HepG2 (cell line): Measurements from ENCODE around the gene TMEM8B. TPM values are rescaled to one million over a fixed set of nuclear protein-coding genes. Genes with fewer than 3 reads are reported as not detected.

Source experiments
- ATAC-seq: fragments of 200-7000 bp; cut with Tn5 transposase; 3 replicates; pipeline ENCODE4 v1.9.1; 2020; ENCODE audit warnings: mild to moderate bottlenecking, moderate library complexity
- BruUV-seq: library from RNA; stranded (reverse); fragments of 400-500 nt; replicated peaks from 2 replicates; lab custom pipeline; 2021; lab: Mats Ljungman, UMichigan
- CTCF ChIA-PET: fragments of 300-600 bp; formaldehyde crosslinking; extraction: SDS; loops from one replicate; lab custom pipeline; 2021; ENCODE audit warnings: low total read pairs, inconsistent platforms, low intra/inter-chr PET ratio; lab: Yijun Ruan, JAX
- POLR2A ChIA-PET: fragments of 350-600 bp; sonication (Branson Sonifier 250); formaldehyde crosslinking; loops from one replicate; lab custom pipeline; 2020; ENCODE audit warnings: antibody characterized with exemption, inconsistent platforms; lab: Yijun Ruan, JAX
- DNase-seq: peaks from one replicate; pipeline ENCODE4 v3.0.0-alpha.2; 2015; ENCODE audit warnings: low spot score
- FAIRE-seq: peaks from 3 replicates; lab custom pipeline; 2011; peaks lifted over from hg19 to GRCh38; lab: Jason Lieb, UNC
- H2AFZ ChIP-seq: one replicate; pipeline ENCODE4 v1.6.1; 2011; ENCODE audit warnings: low read length, inconsistent platforms
- H3K27ac ChIP-seq: fragments of 300-600 bp; 3 replicates; pipeline ENCODE4 v1.8.0; 2011; ENCODE audit warnings: mixed run types, mild to moderate bottlenecking, mixed read lengths, low read length, inconsistent platforms; ENCODE audit not compliant: insufficient read depth; ENCODE audit errors: extremely low read length
- H3K27me3 ChIP-seq, 2 experiments: fragments of 200-600 bp in 1 of 2; 2 replicates in 1 of 2; 3 replicates in 1 of 2; pipeline versions ENCODE4 v1.6.0 to v1.8.0; 2011; ENCODE audit warnings: low read length in 2 of 2, mild to moderate bottlenecking in 2 of 2, moderate library complexity in 2 of 2, inconsistent platforms in 1 of 2; ENCODE audit not compliant: insufficient read depth in 2 of 2, control insufficient read depth in 1 of 2
- H3K36me3 ChIP-seq, 2 experiments: fragments of 200-600 bp in 1 of 2; replicated peaks in 1 of 2; 2 replicates in 1 of 2; 3 replicates in 1 of 2; pipeline versions ENCODE4 v1.5.1 to v1.8.0; 2011; ENCODE audit warnings: low read length in 2 of 2, inconsistent platforms in 1 of 2; ENCODE audit not compliant: insufficient read depth in 2 of 2, control insufficient read depth in 1 of 2
- H3K4me1 ChIP-seq: 2 replicates; pipeline ENCODE4 v1.5.1; 2012; ENCODE audit warnings: low read length, inconsistent platforms; ENCODE audit not compliant: insufficient read depth
- H3K4me2 ChIP-seq: 2 replicates; pipeline ENCODE4 v1.6.0; 2011; ENCODE audit warnings: low read depth, low read length, inconsistent platforms
- H3K4me3 ChIP-seq, 3 experiments: fragments of 200-600 bp in 1 of 3; sonication (generic), shearing (Covaris generic) in 1 of 3; replicated peaks in 1 of 3; 2 replicates each; pipeline ENCODE4 v1.5.1; 2011 to 2016; ENCODE audit warnings: low read length in 3 of 3, inconsistent platforms in 2 of 3, low read depth in 2 of 3, mild to moderate bottlenecking in 2 of 3, control low read depth in 1 of 3, mixed read lengths in 1 of 3; ENCODE audit not compliant: insufficient read depth in 1 of 3
- H3K79me2 ChIP-seq: one replicate; pipeline ENCODE4 v1.6.1; 2011; ENCODE audit warnings: low read length, inconsistent platforms; ENCODE audit not compliant: insufficient read depth
- H3K9ac ChIP-seq: 2 replicates; pipeline ENCODE4 v1.6.0; 2011; ENCODE audit warnings: mild to moderate bottlenecking, low read depth, low read length, inconsistent platforms; ENCODE audit not compliant: insufficient read depth
- H3K9me3 ChIP-seq: 2 replicates; pipeline ENCODE4 v1.5.1; 2012; ENCODE audit warnings: mild to moderate bottlenecking, low read length
- H4K20me1 ChIP-seq: 2 replicates; pipeline ENCODE4 v1.6.0; 2011; ENCODE audit warnings: inconsistent platforms, mild to moderate bottlenecking, low read length, moderate library complexity; ENCODE audit not compliant: insufficient read depth
- CHD4 ChIP-seq: fragments of 200-600 bp; sonication (generic); IDR thresholded peaks from 2 replicates; pipeline ENCODE4 v1.7.0; 2017; ENCODE audit warnings: mild to moderate bottlenecking, low read length, borderline replicate concordance
- UBTF ChIP-seq: sonication (generic); formaldehyde crosslinking; IDR thresholded peaks from 2 replicates; pipeline ENCODE4 v1.4.0; 2020; ENCODE audit warnings: mild to moderate bottlenecking, missing genetic modification reagents
- ZBTB40 ChIP-seq, 2 experiments: fragments of 450-650 bp in 1 of 2; sonication (generic) in 1 of 2; formaldehyde crosslinking in 1 of 2; IDR thresholded peaks; 2 replicates each; pipeline versions ENCODE4 v1.6.1 to v1.8.0; 2016 to 2022; ENCODE audit warnings: antibody characterized with exemption in 1 of 2, mild to moderate bottlenecking in 1 of 2, missing genetic modification reagents in 1 of 2
- ZNF367 ChIP-seq: sonication (generic); formaldehyde crosslinking; IDR thresholded peaks from 2 replicates; pipeline ENCODE4 v1.4.0; 2020; ENCODE audit warnings: missing genetic modification reagents, borderline replicate concordance
- WGBS: methylation state at CpG from one replicate; pipeline ENCODE4 v1.1.6; 2017; ENCODE audit warnings: low lambda C conversion rate; 5-methylcytosine and 5-hydroxymethylcytosine counted together
- in situ Hi-C: cut with HindIII; loops from 2 replicates; pipeline ENCODE4 v1.10.0; 2017; ENCODE audit warnings: low pct_unique_long_range_greater_than_20kb; ENCODE audit not compliant: extremely low pct_ligation_motif_present
- intact Hi-C: fragments of 100-400 bp; cut with micrococcal nuclease; formaldehyde crosslinking; loops from one replicate; pipeline ENCODE4 v1.10.0; 2022; ENCODE audit not compliant: unreplicated experiment
- polyA plus RNA-seq, 8 experiments: library from polyadenylated mRNA; depleted of rRNA in 3 of 8; stranded (reverse) in 7 of 8; unstranded in 1 of 8; fragments of >200 nt; fragmentation: Illumina TruSeq in 4 of 8; extraction: Trizol in 4 of 8; gene quantifications; 2 replicates each; pipeline versions ENCODE4 v1.2.1 to v1.2.3, GENCODE V29; 2011 to 2016; ENCODE audit warnings: low read depth in 4 of 8, missing spikeins in 1 of 8, mixed read lengths in 1 of 8; ENCODE audit not compliant: insufficient read depth in 1 of 8
- total RNA-seq, 5 experiments: library from RNA; depleted of rRNA; stranded (reverse); fragments of >200 nt; fragmentation: Illumina TruSeq; extraction: Trizol; gene quantifications; 2 replicates each; pipeline ENCODE4 v1.2.3, GENCODE V29; 2016; ENCODE audit warnings: low read depth in 1 of 5
- TF ChIP-seq, protein P1 (sequence below): sonication (generic); formaldehyde crosslinking; IDR thresholded peaks from 2 replicates; pipeline ENCODE4 v1.5.1; 2020; ENCODE audit warnings: missing genetic modification reagents, mild to moderate bottlenecking, borderline replicate concordance

Gene TMEM8B
- total and polyA plus RNA-seq, 2 of the 13 experiments (the other 11 are each of a cell fraction or from before 2014, with no cell fraction given) = 2.1 to 2.7 TPM

GRCh38 chr9:35912791-35913400 is 83.9 kb downstream of the TMEM8B start:
- H3K27ac ChIP-seq = no peak overlapping the region
- CTCF ChIA-PET = no interaction called here
- FAIRE-seq = no peak
- no peak overlapping the region for H2AFZ ChIP-seq
- POLR2A ChIA-PET = no interaction called here
- H3K9ac ChIP-seq = no peak overlapping the region
- H3K36me3 ChIP-seq = no peaks in the 10 kb centered on the region
- peak; percentile 3; the same call in 2 of the 3 replicates for ATAC-seq
- peak overlapping the region in 1 of 3 experiments; percentile 3; a peak in 1 of 6 replicates for H3K4me3 ChIP-seq
- H3K4me1 ChIP-seq = peaks cover 74% of the 10 kb centered on the region
- WGBS = 14% methylated on average over 9 of the region's 10 CpGs
- peak overlapping the region; percentile 13; the same call in 1 of the 2 replicates for H3K4me2 ChIP-seq
- peaks cover 0 to 4% of the 10 kb centered on the region in 2 experiments; a peak in 1 of 5 replicates for H3K27me3 ChIP-seq
- no peaks in the 10 kb centered on the region for H4K20me1 ChIP-seq
- H3K79me2 ChIP-seq = no peaks in the 10 kb centered on the region
- DNase-seq = no peak
- in situ Hi-C loops (no loop called here), intact Hi-C loops (no loop called here)
- H3K9me3 ChIP-seq = no peaks in the 10 kb centered on the region
- BruUV-seq = no TSS peak
- TF ChIP-seq ZNF367 (CRISPR knock-in tag) = no peak
- TF ChIP-seq CHD4 = peak; percentile 40; the same call in 1 of the 2 replicates
- TF ChIP-seq, protein P1, sequence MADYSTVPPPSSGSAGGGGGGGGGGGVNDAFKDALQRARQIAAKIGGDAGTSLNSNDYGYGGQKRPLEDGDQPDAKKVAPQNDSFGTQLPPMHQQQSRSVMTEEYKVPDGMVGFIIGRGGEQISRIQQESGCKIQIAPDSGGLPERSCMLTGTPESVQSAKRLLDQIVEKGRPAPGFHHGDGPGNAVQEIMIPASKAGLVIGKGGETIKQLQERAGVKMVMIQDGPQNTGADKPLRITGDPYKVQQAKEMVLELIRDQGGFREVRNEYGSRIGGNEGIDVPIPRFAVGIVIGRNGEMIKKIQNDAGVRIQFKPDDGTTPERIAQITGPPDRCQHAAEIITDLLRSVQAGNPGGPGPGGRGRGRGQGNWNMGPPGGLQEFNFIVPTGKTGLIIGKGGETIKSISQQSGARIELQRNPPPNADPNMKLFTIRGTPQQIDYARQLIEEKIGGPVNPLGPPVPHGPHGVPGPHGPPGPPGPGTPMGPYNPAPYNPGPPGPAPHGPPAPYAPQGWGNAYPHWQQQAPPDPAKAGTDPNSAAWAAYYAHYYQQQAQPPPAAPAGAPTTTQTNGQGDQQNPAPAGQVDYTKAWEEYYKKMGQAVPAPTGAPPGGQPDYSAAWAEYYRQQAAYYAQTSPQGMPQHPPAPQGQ (CRISPR knock-in tag) = no peak
- peak; percentile 57 for TF ChIP-seq UBTF (CRISPR knock-in tag)
- TF ChIP-seq ZBTB40 (IDR thresholded peaks at IDR 0.05) = no peak
- no peak for TF ChIP-seq ZBTB40 (CRISPR knock-in tag; IDR thresholded peaks at IDR 0.05)
